Activated T-helper 2 cell treated with anti-CD3 and anti-CD28 coated beads, Interferon-gamma antibody, Interleukin-2, Interleukin-4, amounts not matched to agents 10 μg/mL and 5 μg/mL and 100 μg/mL, durations not matched to agents 14 hours and 24 hours and 36 hours (primary cell): ENCODE measurements around the gene SLC37A1. TPM values are rescaled to one million over a fixed set of nuclear protein-coding genes. Genes with fewer than 3 reads are reported as not detected.
"Not testable (repeated sequence)": the region's sequence is repeated elsewhere in the genome, so short reads cannot be mapped to it uniquely, and the experiment has no call there.

Experiments used
- DNase-seq: peaks from one replicate; pipeline ENCODE4 v3.0.0; 2021; ENCODE audit warnings: low spot score
- H3K27ac Mint-ChIP-seq: one replicate; pipeline ENCODE4 v1.8.0; 2021; ENCODE audit warnings: mixed read lengths
- H3K27me3 Mint-ChIP-seq: one replicate; pipeline ENCODE4 v1.8.0; 2021; ENCODE audit warnings: low read depth, mixed read lengths
- H3K36me3 Mint-ChIP-seq: one replicate; pipeline ENCODE4 v1.8.0; 2021; ENCODE audit warnings: low read depth, mixed read lengths
- H3K4me1 Mint-ChIP-seq: one replicate; pipeline ENCODE4 v1.8.0; 2021; ENCODE audit warnings: low read depth, mixed read lengths
- H3K4me3 Mint-ChIP-seq: one replicate; pipeline ENCODE4 v1.8.0; 2021; ENCODE audit warnings: low read depth, mild to moderate bottlenecking, moderate library complexity, mixed read lengths
- H3K9me3 Mint-ChIP-seq: one replicate; pipeline ENCODE4 v1.8.0; 2021; ENCODE audit warnings: mixed read lengths
- intact Hi-C: fragments of 100-400 bp; cut with micrococcal nuclease; formaldehyde crosslinking; loops from one replicate; pipeline ENCODE4 v1.15.1; 2023
- total RNA-seq: library from RNA; stranded (reverse); gene quantifications from 2 replicates; pipeline ENCODE4 v1.2.3, GENCODE V29; 2022

Gene SLC37A1
- total RNA-seq, 1 donor from 2014 or later = 22.3 TPM

- DNase-seq = no peak
- Mint-ChIP-seq H3K27me3 (peaks cover 34% of the 10 kb centered on the region), H3K27ac (no peak overlapping the region), H3K36me3 (no peaks in the 10 kb centered on the region), H3K4me1 (no peaks in the 10 kb centered on the region), H3K4me3 (no peak overlapping the region), H3K9me3 (no peaks in the 10 kb centered on the region)
- intact Hi-C loops = no loop called here
Observed at GRCh38 chr21:42624095-42624790, 110.6 kb downstream of the SLC37A1 start.

GRCh38 chr21:42624936-42625335 lies 111.3 kb downstream of the SLC37A1 start:
- no peak for DNase-seq

GRCh38 chr21:42626171-42626570 lies 112.5 kb downstream of the SLC37A1 start:
- DNase-seq = no peak
- intact Hi-C loops = no loop called here
- H3K27me3 Mint-ChIP-seq = peaks cover 28% of the 10 kb centered on the region
- no peak overlapping the region for H3K27ac Mint-ChIP-seq
- no peaks in the 10 kb centered on the region for H3K4me1 Mint-ChIP-seq
- H3K4me3 Mint-ChIP-seq = no peak overlapping the region
- no peaks in the 10 kb centered on the region for H3K36me3 Mint-ChIP-seq
- no peaks in the 10 kb centered on the region for H3K9me3 Mint-ChIP-seq

More at GRCh38 chr21:42624936-42625335, 111.3 kb downstream of the SLC37A1 start:
- H3K4me3 Mint-ChIP-seq = no peak overlapping the region
- H3K27me3 Mint-ChIP-seq = peaks cover 32% of the 10 kb centered on the region
- no peaks in the 10 kb centered on the region for H3K9me3 Mint-ChIP-seq
- H3K4me1 Mint-ChIP-seq = no peaks in the 10 kb centered on the region
- intact Hi-C loops = no loop called here
- H3K36me3 Mint-ChIP-seq = no peaks in the 10 kb centered on the region
- H3K27ac Mint-ChIP-seq = no peak overlapping the region

GRCh38 chr21:42627527-42628289 lies 114.1 kb downstream of the SLC37A1 start:
- no peak overlapping the region for H3K27ac Mint-ChIP-seq
- peaks cover 17% of the 10 kb centered on the region for H3K27me3 Mint-ChIP-seq
- no peaks in the 10 kb centered on the region for H3K36me3 Mint-ChIP-seq
- no peak for DNase-seq
- no peaks in the 10 kb centered on the region for H3K4me1 Mint-ChIP-seq
- H3K4me3 Mint-ChIP-seq = no peak overlapping the region
- no peaks in the 10 kb centered on the region for H3K9me3 Mint-ChIP-seq
- intact Hi-C loops = no loop called here

GRCh38 chr21:42628466-42629061 lies 114.9 kb downstream of the SLC37A1 start:
- not testable (repeated sequence) for H3K4me3 Mint-ChIP-seq

GRCh38 chr21:42629933-42630589 lies 116.4 kb downstream of the SLC37A1 start:
- peaks cover 11% of the 10 kb centered on the region for H3K27me3 Mint-ChIP-seq
- H3K4me1 Mint-ChIP-seq = no peaks in the 10 kb centered on the region
- intact Hi-C loops = no loop called here
- no peak overlapping the region for H3K4me3 Mint-ChIP-seq
- H3K27ac Mint-ChIP-seq = no peak overlapping the region
- H3K36me3 Mint-ChIP-seq = no peaks in the 10 kb centered on the region
- H3K9me3 Mint-ChIP-seq = no peaks in the 10 kb centered on the region
- no peak for DNase-seq

More at GRCh38 chr21:42628466-42629061, 114.9 kb downstream of the SLC37A1 start:
- H3K36me3 Mint-ChIP-seq, DNase-seq, H3K27ac Mint-ChIP-seq, H3K9me3 Mint-ChIP-seq, intact Hi-C loops, H3K4me1 Mint-ChIP-seq: not testable (repeated sequence)
- H3K27me3 Mint-ChIP-seq = peaks cover 16% of the 10 kb centered on the region

GRCh38 chr21:42630626-42631025 lies 117.0 kb downstream of the SLC37A1 start:
- Mint-ChIP-seq H3K4me3 (no peak overlapping the region), H3K4me1 (no peaks in the 10 kb centered on the region), H3K9me3 (no peaks in the 10 kb centered on the region), H3K27me3 (peaks cover 9% of the 10 kb centered on the region), H3K27ac (no peak overlapping the region), H3K36me3 (no peaks in the 10 kb centered on the region)
- intact Hi-C loops = no loop called here
- DNase-seq = no peak

Other genes with a start within 250 kb of the SLC37A1 start
- not detected in 2 replicates for gene TFF3, start 198.4 kb upstream of the SLC37A1 start, total RNA-seq
- gene TFF2, start 162.9 kb upstream of the SLC37A1 start, total RNA-seq = not detected in 2 replicates
- 0.48 and 0.51 TPM in 2 replicates for gene TFF1, start 147.3 kb upstream of the SLC37A1 start, total RNA-seq
- 81.0 and 88.1 TPM in 2 replicates for gene TMPRSS3, start 117.8 kb upstream of the SLC37A1 start, total RNA-seq
- 86.0 and 87.4 TPM in 2 replicates for gene UBASH3A, start 110.0 kb upstream of the SLC37A1 start, total RNA-seq
- gene RSPH1, start 17.6 kb upstream of the SLC37A1 start, total RNA-seq = not detected in 2 replicates
- 16.6 and 17.5 TPM in 2 replicates for gene PDE9A, start 139.8 kb downstream of the SLC37A1 start, total RNA-seq